PC-9 (cell line): ENCODE data around the gene E2F3.

ENCODE experiments used
- CTCF ChIP-seq: fragments of 200-600 bp; sonication (generic); conservative IDR thresholded peaks from 2 replicates; pipeline ENCODE4 v1.6.1; 2017; ENCODE audit warnings: mixed run types, antibody characterized with exemption, mild to moderate bottlenecking, moderate library complexity
- EZH2 ChIP-seq: fragments of 200-600 bp; sonication (generic); IDR thresholded peaks from 2 replicates; pipeline ENCODE4 v1.8.0; 2017; ENCODE audit warnings: antibody characterized with exemption, low read depth

- no peak for TF ChIP-seq CTCF
- no peak for TF ChIP-seq EZH2
Observed at GRCh38 chr6:20353134-20353533, 48.5 kb upstream of the E2F3 start.
